HEK293 (cell line): ENCODE results near the gene DHDH.

ENCODE experiments used
- CTCF ChIA-PET: fragments of 350-600 bp; formaldehyde crosslinking; extraction: SDS; loops from one replicate; lab custom pipeline; 2021; ENCODE audit warnings: antibody characterized with exemption; lab: Yijun Ruan, JAX
- POLR2A ChIA-PET: fragments of 300-600 bp; formaldehyde crosslinking; extraction: SDS; loops from one replicate; lab custom pipeline; 2020; ENCODE audit warnings: antibody characterized with exemption, inconsistent platforms; lab: Yijun Ruan, JAX
- H3K27ac ChIP-seq: fragments of 200-500 bp; sonication (Bioruptor generic); 2 replicates; pipeline ENCODE4 v1.5.1; 2014; ENCODE audit warnings: low read depth, low read length, control low read depth, inconsistent platforms; ENCODE audit errors: extremely low read depth
- H3K36me3 ChIP-seq, 2 experiments: fragments of 200-500 bp in 1 of 2; sonication (Bioruptor generic) in 1 of 2; 1 replicate in 1 of 2; 2 replicates in 1 of 2; pipeline ENCODE4 v1.5.1; 2014 to 2017; ENCODE audit warnings: inconsistent platforms in 2 of 2, low read length in 2 of 2; ENCODE audit not compliant: control insufficient read depth in 2 of 2, insufficient read depth in 1 of 2
- H3K4me1 ChIP-seq: fragments of 200-500 bp; sonication (Bioruptor generic); 2 replicates; pipeline ENCODE4 v1.5.1; 2014; ENCODE audit warnings: mild to moderate bottlenecking, low read length, inconsistent platforms; ENCODE audit not compliant: control insufficient read depth, insufficient read depth
- H3K4me3 ChIP-seq: 2 replicates; pipeline ENCODE4 v1.5.1; 2011; ENCODE audit warnings: low read depth, mild to moderate bottlenecking, control low read depth, low read length, moderate library complexity
- H3K9me3 ChIP-seq: fragments of 200-500 bp; sonication (Bioruptor generic); 2 replicates; pipeline ENCODE4 v1.5.1; 2014; ENCODE audit warnings: low read depth, low read length, inconsistent platforms; ENCODE audit not compliant: control insufficient read depth, insufficient read depth
- AEBP2 ChIP-seq: fragments of 450-650 bp; formaldehyde crosslinking; IDR thresholded peaks from 2 replicates; pipeline ENCODE4 v1.5.1; 2016; ENCODE audit warnings: missing biosample characterization, missing genetic modification characterization, borderline replicate concordance
- GLI2 ChIP-seq: fragments of 450-650 bp; formaldehyde crosslinking; IDR thresholded peaks from 2 replicates; pipeline ENCODE4; 2017; ENCODE audit warnings: missing biosample characterization, missing genetic modification characterization, low read depth, borderline replicate concordance
- GLIS1 ChIP-seq: fragments of 450-650 bp; formaldehyde crosslinking; IDR thresholded peaks from 2 replicates; pipeline ENCODE4 v1.5.1; 2016; ENCODE audit warnings: missing biosample characterization, missing genetic modification characterization
- IKZF3 ChIP-seq: fragments of 450-650 bp; IDR thresholded peaks from 2 replicates; pipeline ENCODE4 v1.5.0; 2018; ENCODE audit warnings: missing biosample characterization, mild to moderate bottlenecking, missing genetic modification characterization, moderate library complexity
- MEIS1 ChIP-seq: sonication (generic); formaldehyde crosslinking; IDR thresholded peaks from 2 replicates; pipeline ENCODE4 v1.8.1; 2022; ENCODE audit warnings: missing genetic modification reagents, mild to moderate bottlenecking, borderline replicate concordance
- RBAK ChIP-seq: fragments of 450-650 bp; formaldehyde crosslinking; IDR thresholded peaks from 2 replicates; pipeline ENCODE4 v1.5.1; 2016; ENCODE audit warnings: missing biosample characterization, missing genetic modification characterization
- SETDB1 ChIP-seq: IDR thresholded peaks from one replicate; pipeline ENCODE4 v1.6.1; 2017; ENCODE audit warnings: mild to moderate bottlenecking, low read length, moderate library complexity, mixed read lengths; ENCODE audit not compliant: insufficient read length
- TSHZ1 ChIP-seq: fragments of 450-650 bp; formaldehyde crosslinking; IDR thresholded peaks from 2 replicates; pipeline ENCODE4 v1.5.1; 2016; ENCODE audit warnings: missing biosample characterization, missing genetic modification characterization, borderline replicate concordance
- ZBTB44 ChIP-seq: fragments of 450-650 bp; IDR thresholded peaks from 2 replicates; pipeline ENCODE4 v1.5.1; 2018; ENCODE audit warnings: missing biosample characterization, mild to moderate bottlenecking, missing genetic modification characterization
- ZNF114 ChIP-seq: fragments of 450-650 bp; formaldehyde crosslinking; IDR thresholded peaks from 2 replicates; pipeline ENCODE4 v1.5.0; 2017; ENCODE audit warnings: missing biosample characterization, missing genetic modification characterization
- ZNF223 ChIP-seq: fragments of 450-650 bp; formaldehyde crosslinking; IDR thresholded peaks from 2 replicates; pipeline ENCODE4 v1.5.1; 2016; ENCODE audit warnings: missing biosample characterization, missing genetic modification characterization
- ZNF280D ChIP-seq: fragments of 450-650 bp; formaldehyde crosslinking; IDR thresholded peaks from 2 replicates; pipeline ENCODE4 v1.5.1; 2016; ENCODE audit warnings: missing biosample characterization, missing genetic modification characterization
- ZNF394 ChIP-seq: fragments of 450-650 bp; formaldehyde crosslinking; IDR thresholded peaks from 2 replicates; pipeline ENCODE4 v1.5.1; 2016; ENCODE audit warnings: missing biosample characterization, missing genetic modification characterization, mild to moderate bottlenecking, moderate library complexity, borderline replicate concordance
- ZNF404 ChIP-seq: fragments of 450-650 bp; formaldehyde crosslinking; IDR thresholded peaks from 2 replicates; pipeline ENCODE4 v1.5.1; 2017; ENCODE audit warnings: missing biosample characterization, missing genetic modification characterization
- ZNF580 ChIP-seq: fragments of 450-650 bp; formaldehyde crosslinking; IDR thresholded peaks from 2 replicates; pipeline ENCODE4 v1.5.1; 2016; ENCODE audit warnings: missing biosample characterization, missing genetic modification characterization
- ZNF585B ChIP-seq: fragments of 450-650 bp; formaldehyde crosslinking; IDR thresholded peaks from 2 replicates; pipeline ENCODE4 v1.5.1; 2016; ENCODE audit warnings: missing biosample characterization, missing genetic modification characterization
- ZNF600 ChIP-seq: fragments of 450-650 bp; formaldehyde crosslinking; IDR thresholded peaks from 2 replicates; pipeline ENCODE4 v1.5.1; 2016; ENCODE audit warnings: missing biosample characterization, missing genetic modification characterization
- ZNF677 ChIP-seq: fragments of 450-650 bp; IDR thresholded peaks from 2 replicates; pipeline ENCODE4 v1.5.0; 2018; ENCODE audit warnings: missing biosample characterization, mild to moderate bottlenecking, missing genetic modification characterization, moderate library complexity
- ZNF692 ChIP-seq: fragments of 450-650 bp; formaldehyde crosslinking; IDR thresholded peaks from 2 replicates; pipeline ENCODE4 v1.5.1; 2016; ENCODE audit warnings: missing biosample characterization, missing genetic modification characterization

The DHDH gene

GRCh38 chr19:48945415-48945814 lies 11.9 kb downstream of the DHDH start (continued):
- no peak for TF ChIP-seq ZNF280D (tag by site-specific recombination)
- TF ChIP-seq, all 188 proteins: peak for 0

GRCh38 chr19:48945817-48946216 lies 12.3 kb downstream of the DHDH start:
- Histone ChIP-seq H3K9me3 (no peaks in the 10 kb centered on the region; the same call in 1 of the 2 replicates), H3K36me3 (peaks cover 0 to 4% of the 10 kb centered on the region in 2 experiments; a peak in 2 of 3 replicates), H3K4me1 (no peaks in the 10 kb centered on the region), H3K4me3 (no peak overlapping the region), H3K27ac (no peak overlapping the region)
- TF ChIP-seq ZNF404: no peak
- no peak for TF ChIP-seq MEIS1 (CRISPR knock-in tag)
- TF ChIP-seq ZNF692 (tag by site-specific recombination): no peak
- no peak for TF ChIP-seq SETDB1
- TF ChIP-seq RBAK: no peak
- ChIA-PET CTCF (no interaction called here), POLR2A (interaction anchor here (0.8 to 1.6 kb wide), 2 partner anchors 9 kb away, joined by 3 to 5 read pairs; partner anchors contain the start of gene BAX)

- CTCF ChIA-PET: no interaction called here
- Histone ChIP-seq H3K4me3 (no peak overlapping the region), H3K36me3 (no peaks in the 10 kb centered on the region; a peak in 1 of 3 replicates)
- TF ChIP-seq ZNF677 (no peak), ZNF580 (no peak), TSHZ1 (tag by site-specific recombination) (no peak), AEBP2 (tag by site-specific recombination) (no peak), GLIS1 (tag by site-specific recombination) (no peak), IKZF3 (tag by site-specific recombination) (no peak), ZNF223 (tag by site-specific recombination) (no peak), ZBTB44 (no peak), ZNF394 (no peak), GLI2 (tag by site-specific recombination) (no peak), ZNF114 (tag by site-specific recombination) (no peak), ZNF600 (tag by site-specific recombination) (no peak), ZNF585B (tag by site-specific recombination) (no peak)
- TF ChIP-seq, all 188 proteins: peak for 0
- Histone ChIP-seq H3K9me3 (no peaks in the 10 kb centered on the region), H3K4me1 (no peaks in the 10 kb centered on the region), H3K27ac (no peak overlapping the region)
- POLR2A ChIA-PET: interaction anchor here (0.8 kb wide), 1 partner anchor 8 kb away, joined by 3 read pairs; the partner anchor contains the start of gene BAX
Observed at GRCh38 chr19:48946463-48947257, 13.2 kb downstream of the DHDH start.
